ENCODE measurements around the gene LRRC42. TPM values are rescaled to one million over a fixed set of nuclear protein-coding genes. Genes with fewer than 3 reads are reported as not detected.

Gene LRRC42
- total and polyA plus RNA-seq, 9 of the 15 experiments (the other 6 are each of a cell fraction or from before 2014, with no cell fraction given): 17.3 to 51.9 (median 35.5) TPM

- TF ChIP-seq CHD7 (IDR thresholded peaks at IDR 0.05; ENCODE audit: low read depth, low read length): no peak
- no peak for TF ChIP-seq ZNF121 (CRISPR knock-in tag; conservative IDR thresholded peaks at IDR 0.05)
- peak; percentile 70 for TF ChIP-seq DPF2 (IDR thresholded peaks at IDR 0.05)
- TF ChIP-seq RCOR1 (IDR thresholded peaks at IDR 0.05; ENCODE audit: borderline replicate concordance in 1 of 2, low read depth in 2 of 2, low read length in 2 of 2): 0 out of 4 replicates have a peak, but pooled peaks of 1 of the 2 experiments have one; percentile 5
- TF ChIP-seq ZNF274 (IDR thresholded peaks at IDR 0.05; ENCODE audit: borderline replicate concordance, low read depth, low read length): no peak
- TF ChIP-seq, protein P1, sequence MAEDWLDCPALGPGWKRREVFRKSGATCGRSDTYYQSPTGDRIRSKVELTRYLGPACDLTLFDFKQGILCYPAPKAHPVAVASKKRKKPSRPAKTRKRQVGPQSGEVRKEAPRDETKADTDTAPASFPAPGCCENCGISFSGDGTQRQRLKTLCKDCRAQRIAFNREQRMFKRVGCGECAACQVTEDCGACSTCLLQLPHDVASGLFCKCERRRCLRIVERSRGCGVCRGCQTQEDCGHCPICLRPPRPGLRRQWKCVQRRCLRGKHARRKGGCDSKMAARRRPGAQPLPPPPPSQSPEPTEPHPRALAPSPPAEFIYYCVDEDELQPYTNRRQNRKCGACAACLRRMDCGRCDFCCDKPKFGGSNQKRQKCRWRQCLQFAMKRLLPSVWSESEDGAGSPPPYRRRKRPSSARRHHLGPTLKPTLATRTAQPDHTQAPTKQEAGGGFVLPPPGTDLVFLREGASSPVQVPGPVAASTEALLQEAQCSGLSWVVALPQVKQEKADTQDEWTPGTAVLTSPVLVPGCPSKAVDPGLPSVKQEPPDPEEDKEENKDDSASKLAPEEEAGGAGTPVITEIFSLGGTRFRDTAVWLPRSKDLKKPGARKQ (CRISPR knock-in tag; IDR thresholded peaks at IDR 0.05): no peak
- TF ChIP-seq HEY1 (CRISPR knock-in tag; IDR thresholded peaks at IDR 0.05; ENCODE audit: borderline replicate concordance): no peak
- peak; percentile 45 for TF ChIP-seq ATF3 (IDR thresholded peaks at IDR 0.05)
- TF ChIP-seq ATF3 (CRISPR knock-in tag; conservative IDR thresholded peaks at IDR 0.05): no peak
- TF ChIP-seq CBFA2T3 (IDR thresholded peaks at IDR 0.05): 0 out of 2 replicates have a peak, but pooled peaks have one; percentile 43
- no peak for TF ChIP-seq MCM7 (IDR thresholded peaks at IDR 0.05)
- peak; percentile 53 for TF ChIP-seq HMBOX1 (IDR thresholded peaks at IDR 0.05)
- TF ChIP-seq ZNF583 (CRISPR knock-in tag; IDR thresholded peaks at IDR 0.05): no peak
These were observed 3.8 kb upstream of the LRRC42 start (continued) for GRCh38 chr1:53942127-53942957.

All from K562 (cell line).